GM19035 (cell line): ENCODE results near the gene CIDEB.
"Not testable (repeated sequence)": the region's sequence is repeated elsewhere in the genome, so short reads cannot be mapped to it uniquely, and the experiment has no call there.

Experiments used
- ATAC-seq: cut with Tn5 transposase; IDR thresholded peaks from one replicate; pipeline ENCODE4 v1.9.1; 2021; ENCODE audit not compliant: unreplicated experiment

Gene CIDEB

DNA sequence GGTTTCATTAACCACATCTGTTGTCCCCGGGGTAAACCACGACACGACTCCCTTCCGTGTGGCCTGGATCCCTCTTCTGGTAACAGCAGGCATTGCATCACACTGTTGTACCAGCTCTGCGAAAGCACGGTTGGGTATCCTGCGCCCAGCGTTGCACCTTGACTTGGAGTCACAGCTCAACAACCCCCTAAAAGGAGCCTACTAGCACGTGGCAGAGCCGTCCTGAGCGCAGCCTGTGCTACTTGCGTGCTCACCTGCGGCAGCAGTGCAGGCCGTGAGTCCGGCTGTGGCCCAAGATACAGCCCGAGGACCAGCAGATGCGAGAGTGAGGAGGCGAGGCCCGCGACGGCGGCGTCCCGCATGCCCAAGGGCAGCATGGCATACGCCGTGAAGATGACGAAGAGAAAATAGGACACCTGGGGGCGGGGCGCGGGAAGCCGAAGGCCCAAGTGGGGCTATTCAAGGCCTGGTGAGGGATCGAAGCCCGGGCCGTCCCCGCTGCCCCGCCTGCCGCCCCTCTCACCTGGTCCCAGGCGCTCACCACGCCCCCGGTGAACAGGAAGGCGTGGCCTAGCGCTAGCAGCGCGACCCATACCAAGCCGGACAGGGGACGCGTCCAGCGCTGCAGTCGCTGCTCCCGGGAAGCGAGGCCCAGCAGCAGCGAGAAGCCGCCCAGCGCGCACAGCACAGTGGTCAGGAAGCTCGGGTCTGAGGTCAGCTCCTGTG, 24.7 kb upstream of the CIDEB start:
- ATAC-seq = peak; percentile 78

DNA sequence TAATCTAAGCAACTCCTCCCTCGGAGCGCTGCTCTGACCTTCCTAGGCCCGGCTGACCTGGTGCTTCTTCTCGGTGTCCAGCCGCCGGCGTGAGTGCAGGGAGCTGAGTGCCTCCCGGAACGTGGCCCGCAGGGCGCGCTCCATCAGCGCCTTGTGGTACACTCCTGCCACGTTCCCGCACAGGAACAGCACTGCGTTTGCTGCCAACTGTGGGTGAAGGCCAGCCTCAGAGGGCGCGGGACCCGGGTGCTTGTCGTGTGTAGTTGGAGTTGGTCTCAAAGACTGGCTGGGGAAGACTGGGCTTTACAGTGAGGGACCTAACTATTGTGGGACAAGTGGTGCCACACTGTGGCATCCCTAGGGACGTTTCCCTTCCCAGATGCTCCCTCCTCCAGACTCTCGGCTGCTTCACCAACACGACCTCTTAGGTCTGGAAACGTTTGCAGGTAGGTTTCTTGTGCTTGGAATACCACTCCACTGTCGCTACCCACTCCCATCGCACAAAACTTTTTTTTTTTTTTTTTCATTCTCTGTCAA, 24.0 kb upstream of the CIDEB start:
- ATAC-seq = no peak

DNA sequence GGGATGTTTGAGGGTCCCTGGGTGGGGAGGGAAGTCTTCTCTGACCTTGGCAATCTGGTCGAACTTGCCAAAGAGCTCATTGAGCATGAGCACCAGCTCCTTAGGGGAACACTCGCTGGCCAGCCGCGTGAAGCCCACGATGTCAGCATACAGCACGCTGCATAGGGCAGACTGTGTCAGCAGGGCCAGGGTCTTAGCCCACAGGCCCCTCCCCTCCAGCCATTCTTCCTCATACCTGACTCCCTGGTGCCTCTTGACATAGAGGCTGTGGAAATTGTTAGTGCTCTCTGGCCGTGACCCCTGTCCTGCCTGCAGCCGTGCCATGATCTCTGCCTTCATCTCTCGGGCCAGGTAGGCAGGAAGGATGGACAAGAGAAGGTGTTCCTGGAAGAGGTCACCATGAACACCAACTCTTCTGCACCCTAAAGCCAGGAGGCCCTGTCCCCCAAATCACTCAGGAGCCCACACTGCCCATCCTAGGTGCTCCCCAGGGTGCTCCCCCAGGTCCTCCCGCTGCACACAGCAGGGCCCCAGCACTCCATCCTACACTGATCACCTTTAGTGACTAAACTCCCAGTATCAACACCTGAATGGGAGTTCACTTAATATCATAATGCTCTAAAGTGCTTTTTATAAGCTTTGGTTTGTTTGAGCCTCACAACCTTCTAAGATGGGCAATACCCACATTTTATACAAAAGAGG, 23.3 kb upstream of the CIDEB start:
- no peak for ATAC-seq

DNA sequence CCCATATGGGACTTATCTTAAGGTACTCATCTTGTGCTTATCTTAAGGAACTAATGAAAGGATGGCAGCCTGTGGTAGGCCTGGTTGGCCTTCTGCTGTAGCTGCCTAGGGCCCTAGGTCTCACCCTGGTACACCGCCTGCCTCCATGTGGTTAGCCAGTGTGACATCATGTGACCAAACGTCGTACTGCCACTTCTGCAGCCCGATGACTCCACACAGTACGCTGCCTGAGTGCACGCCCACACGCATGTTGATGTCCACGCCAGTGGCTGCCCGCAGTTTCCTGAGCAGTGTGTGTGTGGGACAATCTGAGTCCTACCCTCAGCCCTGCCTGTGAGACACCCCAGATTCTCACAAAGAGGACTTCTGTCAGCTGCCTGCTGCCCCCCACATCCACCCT, 22.0 kb upstream of the CIDEB start:
- no peak for ATAC-seq

DNA sequence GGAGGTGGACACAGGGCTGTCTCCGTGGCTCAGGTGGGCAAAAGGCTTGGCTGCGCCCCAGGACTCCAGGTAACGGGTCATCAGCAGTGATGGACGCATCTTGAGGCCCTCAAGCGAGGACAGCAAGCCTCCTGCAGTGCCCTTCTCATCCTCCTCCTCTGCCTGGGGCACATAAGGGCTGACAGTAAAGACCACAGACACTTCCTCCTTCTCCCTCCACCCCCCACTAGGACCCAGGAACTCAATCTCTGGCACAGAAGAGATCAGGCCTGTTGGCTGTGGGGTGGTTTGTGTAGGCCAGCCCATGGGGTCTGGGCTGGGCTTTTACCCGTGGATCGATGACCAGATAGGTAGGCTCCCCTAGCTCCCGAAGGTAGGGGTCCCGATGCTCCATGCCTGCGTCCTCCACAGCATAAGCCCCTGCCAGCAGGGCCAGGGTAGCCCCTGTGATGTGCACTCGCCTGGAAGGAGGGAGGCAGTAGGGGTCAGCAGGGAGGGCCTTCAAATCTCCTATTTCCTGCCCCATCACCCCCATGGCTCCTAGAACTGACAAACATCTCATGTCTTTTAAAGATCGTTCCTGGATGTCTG, 21.4 kb upstream of the CIDEB start:
- ATAC-seq = no peak

DNA sequence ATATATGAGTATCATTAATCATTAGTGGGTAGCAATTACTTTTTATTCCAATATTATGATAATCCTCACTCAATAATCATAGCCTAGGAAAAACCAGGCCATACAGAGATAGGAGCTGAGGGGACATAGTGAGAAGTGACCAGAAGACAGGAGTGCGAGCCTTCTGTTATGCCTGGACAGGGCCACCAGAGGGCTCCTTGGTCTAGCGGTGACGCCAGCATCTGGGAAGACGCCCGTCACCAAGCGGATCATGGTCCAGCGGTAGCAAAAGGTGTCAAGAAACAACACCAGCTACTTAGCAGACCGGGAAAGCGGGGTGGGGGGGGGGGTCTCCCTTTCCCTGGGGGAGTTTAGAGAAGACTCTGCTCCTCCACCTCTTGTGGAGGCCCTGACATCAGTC, 20.1 kb upstream of the CIDEB start:
- not testable (repeated sequence) for ATAC-seq

DNA sequence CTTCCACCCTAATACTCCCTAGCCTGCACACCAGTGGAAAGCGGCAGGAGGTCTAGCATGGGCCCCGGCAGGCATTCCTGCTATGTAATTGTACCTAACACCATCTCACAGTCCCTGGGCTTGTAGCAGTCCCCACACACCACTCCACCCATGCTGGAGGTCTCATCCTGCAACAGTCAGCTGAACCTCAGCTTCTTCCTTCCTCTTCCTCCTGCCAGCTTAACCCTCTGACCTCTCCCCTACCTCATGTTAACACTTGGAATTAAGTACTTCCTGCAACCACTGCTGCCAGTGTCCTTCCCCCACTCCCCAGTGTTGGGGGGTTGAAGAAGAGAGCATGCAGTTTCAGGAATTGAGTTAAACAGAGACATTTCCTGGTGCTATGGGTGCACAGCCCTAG, 19.5 kb upstream of the CIDEB start:
- ATAC-seq = no peak

DNA sequence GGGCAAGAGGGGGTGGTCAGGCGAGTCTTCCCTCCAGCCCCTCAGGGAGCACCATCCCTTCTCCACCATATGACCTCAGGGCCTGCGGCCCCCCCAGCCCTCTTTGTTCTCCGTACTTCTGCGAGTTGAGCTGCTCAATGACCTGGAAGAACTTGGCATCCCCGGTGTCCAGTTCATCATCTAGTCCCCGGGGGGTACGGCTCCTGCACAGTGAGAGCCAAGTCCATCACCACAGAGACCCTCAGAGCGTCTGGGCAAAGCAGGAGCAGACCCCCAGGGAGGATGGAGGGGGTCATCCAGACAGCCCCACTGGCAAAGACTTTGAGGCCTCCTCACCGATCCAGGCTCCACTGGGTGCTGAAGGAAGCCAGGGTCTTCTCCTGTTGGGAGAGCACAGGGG, 18.2 kb upstream of the CIDEB start:
- no peak for ATAC-seq

DNA sequence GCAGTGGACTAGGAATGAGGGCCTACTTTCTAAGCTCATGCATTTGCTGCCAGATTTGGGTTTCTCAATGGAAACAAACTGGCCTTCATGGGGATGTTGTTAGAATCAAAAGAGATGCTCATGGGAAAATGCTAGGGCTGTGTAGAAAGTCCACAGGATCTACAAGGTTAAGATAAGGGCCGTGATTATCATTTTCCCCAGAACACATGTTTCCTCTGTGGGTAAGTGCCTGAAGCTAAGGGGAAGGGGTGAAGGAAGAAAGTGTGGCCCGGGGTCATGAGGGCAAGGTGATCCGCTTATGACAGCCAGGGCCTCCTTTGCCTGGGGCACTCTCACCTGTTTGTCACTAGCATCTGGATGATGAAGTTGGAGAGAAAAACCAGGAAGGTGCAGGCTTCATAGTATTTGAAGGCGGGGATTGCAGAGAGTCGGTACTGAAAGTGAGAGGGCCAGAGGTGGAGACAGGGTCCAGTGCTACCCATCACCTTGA, 17.3 kb upstream of the CIDEB start:
- no peak for ATAC-seq

DNA sequence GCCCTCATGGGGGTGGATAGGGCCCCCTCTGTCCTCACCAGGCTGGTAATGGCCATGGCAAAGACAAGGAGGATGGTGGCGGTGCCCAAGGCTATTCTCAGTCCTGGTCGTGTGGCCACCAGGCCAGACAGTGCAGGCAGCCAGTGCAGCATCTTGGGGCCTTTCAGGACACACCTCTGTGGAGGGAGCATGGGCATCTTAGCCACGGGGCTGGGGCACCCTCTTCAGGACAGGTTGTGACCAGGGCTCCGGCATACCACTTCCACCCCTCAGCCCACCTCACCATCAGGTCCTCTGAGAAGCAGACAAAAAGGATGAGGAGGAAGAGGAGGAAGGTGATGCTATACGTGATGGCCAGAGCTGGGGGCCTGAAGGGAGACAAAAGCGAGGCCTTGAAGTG, 16.2 kb upstream of the CIDEB start:
- ATAC-seq = no peak

DNA sequence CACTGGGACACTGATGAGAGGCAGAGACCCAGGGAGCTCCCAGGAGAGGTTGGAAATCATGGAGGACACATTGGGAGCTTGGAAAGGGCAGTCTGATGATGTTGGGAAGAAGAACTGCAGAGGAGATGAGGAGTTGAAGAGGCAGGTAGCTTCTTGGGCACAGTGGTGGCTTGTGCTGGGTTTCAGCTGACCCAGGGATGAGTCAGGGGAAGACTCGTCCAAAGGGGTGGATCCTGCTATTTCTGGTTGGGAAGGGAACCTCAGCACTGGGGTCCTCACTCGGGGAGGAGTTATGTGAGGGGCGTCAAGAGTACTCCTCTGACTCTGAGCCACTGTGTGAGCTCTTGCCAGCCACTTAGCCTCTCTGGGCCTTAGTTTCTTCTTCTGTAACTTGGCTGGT, 15.6 kb upstream of the CIDEB start:
- ATAC-seq = no peak

DNA sequence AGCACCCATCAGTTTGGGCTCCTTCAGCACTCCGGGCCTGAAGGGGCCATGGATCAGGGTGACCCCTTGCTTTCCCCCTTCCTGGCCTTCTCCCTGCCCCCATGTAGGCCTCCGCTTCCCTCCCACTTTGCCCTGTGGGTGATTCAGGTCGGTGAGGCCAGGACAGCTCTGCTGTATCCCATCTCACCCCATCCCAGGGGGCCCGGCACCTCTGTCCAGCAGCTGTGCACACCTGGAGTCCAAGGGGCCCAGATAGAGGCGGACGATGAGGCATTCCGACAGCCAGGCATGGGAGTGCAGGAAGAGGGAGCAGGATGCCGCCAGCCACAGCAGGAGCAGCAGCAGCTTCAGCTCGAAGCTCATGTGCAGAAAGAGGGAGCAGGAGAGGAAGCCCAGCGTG, 14.9 kb upstream of the CIDEB start:
- no peak for ATAC-seq

DNA sequence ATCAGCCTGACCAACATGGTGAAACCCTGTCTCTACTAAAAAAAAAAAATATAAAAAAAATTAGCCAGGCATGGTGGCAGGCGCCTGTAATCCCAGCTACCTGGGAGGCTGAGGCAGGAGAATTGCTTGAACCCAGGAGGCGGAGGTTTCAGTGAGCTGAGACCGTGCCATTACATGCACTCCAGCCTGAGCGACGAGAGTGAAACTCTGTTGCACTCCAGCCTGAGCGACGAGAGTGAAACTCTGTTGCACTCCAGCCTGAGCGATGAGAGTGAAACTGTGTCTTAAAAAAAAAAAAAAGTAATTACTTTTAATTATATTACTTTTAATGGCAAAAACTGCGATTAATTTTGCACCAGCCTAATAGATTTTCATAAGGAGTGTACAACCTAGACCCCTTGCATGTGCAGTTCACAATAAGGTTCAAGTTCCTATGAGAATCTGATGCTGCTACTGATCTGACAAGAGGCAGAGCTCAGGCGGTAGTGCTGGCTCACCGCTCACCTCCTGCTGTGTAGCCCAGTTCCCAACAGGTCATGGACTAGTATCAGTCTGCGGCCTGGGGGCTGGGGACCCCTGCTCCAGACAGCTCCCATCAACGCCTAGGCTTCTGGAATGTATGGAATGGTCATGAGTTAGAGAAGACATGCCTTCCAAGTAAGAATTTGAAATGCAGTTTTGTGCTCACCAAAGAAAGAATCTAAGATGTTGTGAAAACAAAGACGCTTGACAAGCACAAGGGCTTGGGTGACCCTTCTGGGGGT, 13.6 kb upstream of the CIDEB start:
- no peak for ATAC-seq

DNA sequence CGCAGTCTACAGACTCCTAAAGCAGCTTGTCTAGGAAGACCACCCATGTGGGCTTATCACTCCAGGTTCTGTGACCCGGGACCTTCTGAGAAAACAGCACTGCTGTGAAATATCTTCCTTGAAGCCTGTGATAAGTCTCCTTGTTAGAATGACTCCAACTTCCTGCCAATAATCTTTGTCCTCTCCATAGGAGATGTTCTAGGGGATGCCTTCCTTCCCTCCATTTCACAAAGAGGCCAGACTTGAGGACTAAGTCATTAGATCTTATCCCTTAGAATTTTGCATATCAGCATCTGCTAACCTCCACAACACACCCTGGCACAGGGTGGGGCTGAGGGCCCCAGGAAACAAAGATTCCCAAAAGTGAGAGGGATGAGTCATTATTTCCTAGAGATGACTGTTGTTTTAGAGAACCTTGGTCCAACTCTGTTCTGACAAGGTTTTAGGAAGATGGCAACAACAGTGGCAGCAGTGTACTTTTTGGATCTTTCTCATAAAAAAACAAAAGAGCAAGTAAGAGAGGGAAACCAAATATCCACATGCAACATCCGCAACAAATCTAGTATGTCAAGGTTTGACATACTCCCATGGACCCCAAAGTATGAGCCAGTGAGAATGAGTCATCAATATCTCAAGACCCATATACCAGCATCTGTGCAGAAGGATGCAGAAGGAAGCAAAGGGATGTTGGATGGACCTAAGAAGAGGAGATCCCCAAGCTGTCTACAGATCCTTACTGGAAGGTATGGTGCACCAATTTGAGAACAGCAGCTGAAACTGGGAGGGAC, 9.6 kb upstream of the CIDEB start:
- ATAC-seq = no peak

DNA sequence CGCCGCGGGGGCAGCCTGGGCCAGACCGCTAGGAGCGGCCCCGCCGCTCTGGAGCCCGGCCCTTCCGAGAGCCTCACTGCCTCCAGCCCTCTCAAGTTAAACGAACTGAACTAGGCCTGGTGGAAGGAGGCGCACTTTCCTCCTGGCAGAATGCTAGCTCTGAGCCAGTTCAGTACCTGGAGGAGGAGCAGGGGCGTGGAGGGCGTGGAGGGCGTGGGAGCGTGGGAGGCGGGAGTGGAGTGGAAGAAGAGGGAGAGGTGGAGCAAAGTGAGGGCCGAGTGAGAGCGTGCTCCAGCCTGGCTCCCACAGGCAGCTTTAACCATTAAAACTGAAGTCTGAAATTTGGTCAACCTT, 8.8 kb upstream of the CIDEB start:
- no peak for ATAC-seq

DNA sequence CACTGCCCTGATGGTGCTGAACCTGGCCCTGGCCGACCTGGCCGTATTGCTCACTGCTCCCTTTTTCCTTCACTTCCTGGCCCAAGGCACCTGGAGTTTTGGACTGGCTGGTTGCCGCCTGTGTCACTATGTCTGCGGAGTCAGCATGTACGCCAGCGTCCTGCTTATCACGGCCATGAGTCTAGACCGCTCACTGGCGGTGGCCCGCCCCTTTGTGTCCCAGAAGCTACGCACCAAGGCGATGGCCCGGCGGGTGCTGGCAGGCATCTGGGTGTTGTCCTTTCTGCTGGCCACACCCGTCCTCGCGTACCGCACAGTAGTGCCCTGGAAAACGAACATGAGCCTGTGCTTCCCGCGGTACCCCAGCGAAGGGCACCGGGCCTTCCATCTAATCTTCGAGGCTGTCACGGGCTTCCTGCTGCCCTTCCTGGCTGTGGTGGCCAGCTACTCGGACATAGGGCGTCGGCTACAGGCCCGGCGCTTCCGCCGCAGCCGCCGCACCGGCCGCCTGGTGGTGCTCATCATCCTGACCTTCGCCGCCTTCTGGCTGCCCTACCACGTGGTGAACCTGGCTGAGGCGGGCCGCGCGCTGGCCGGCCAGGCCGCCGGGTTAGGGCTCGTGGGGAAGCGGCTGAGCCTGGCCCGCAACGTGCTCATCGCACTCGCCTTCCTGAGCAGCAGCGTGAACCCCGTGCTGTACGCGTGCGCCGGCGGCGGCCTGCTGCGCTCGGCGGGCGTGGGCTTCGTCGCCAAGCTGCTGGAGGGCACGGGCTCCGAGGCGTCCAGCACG, 8.2 kb upstream of the CIDEB start:
- no peak for ATAC-seq

DNA sequence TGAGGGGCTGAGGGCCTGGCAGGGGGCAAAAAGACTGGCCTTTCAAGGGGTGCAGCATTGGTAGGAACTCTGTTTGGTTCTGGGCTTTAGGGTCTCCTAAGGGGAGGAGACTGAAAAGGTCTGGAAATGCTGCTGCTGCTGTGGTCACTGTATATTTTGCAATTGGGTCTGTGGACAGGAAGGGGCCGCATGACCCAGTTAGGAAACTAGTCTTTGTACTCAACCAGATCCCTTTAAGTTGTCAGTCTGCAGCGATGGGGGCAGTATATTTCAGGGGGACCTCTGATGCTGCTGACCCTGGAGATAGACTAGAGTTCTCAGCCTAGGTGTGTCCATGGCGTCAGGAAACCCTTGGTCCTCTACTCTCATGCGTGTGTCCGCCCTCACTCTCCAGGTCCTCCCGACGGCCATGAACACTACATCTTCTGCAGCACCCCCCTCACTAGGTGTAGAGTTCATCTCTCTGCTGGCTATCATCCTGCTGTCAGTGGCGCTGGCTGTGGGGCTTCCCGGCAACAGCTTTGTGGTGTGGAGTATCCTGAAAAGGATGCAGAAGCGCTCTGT, 7.5 kb upstream of the CIDEB start:
- ATAC-seq = no peak

DNA sequence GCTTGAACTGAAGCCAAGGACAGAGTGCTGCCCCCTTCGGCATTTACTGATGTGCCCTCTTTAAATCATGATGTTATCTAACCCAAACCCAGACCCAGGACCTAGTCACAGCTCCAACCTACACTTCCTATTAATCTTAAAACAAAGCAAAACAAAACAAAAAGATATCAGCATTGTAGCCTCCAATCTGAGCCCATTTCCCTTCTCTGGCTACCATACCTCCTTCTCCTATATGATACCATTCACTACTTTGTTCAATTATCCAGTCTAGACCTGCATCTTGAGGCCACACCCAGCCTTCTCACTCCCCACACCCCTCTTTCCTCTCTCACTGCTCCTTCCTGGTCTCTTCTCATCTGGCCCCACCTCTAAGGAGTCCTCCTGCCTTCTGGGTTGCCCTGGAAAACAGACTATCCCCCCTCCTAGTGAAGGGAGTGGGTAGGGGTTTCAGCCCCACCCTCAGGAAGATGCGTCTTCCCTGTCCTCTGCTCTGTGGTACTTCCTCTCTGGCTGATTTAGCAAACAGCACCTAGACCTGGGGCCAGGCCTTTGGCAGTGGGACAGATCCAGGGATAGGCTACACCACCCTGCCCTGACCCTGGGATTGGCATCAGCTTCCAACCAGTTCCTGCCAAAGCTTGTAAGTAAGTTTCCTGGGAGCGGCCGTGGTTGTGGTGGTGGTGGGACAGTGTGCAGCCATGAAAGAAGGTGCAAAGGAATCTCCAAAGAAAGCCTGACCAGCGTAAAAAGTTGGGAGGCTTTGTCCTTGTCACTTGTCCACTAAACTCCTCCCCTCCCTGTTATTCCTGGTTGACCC, 6.8 kb upstream of the CIDEB start:
- no peak for ATAC-seq

DNA sequence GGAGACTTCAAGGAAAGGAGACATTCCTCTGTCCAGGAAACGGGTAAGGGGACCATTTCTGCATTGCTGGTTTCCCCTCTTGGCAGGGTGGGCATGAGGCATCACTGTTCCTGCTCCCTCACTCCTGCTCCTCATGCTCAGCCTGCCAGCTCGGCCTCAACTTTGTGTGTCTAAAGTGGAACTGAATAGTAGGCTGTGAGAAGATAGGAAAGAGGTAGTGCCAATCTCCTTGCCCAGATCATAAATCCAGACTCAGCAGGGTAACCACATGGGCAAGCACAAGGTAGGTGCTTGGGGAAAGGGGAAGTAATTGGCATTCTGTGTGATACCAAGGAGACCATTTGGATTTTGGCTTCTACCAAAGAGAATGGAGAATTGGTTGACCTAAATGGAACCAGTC, 6.1 kb upstream of the CIDEB start:
- no peak for ATAC-seq
